Measurements from ENCODE around the gene PIGU.
"Not testable (repeated sequence)": the region's sequence is repeated elsewhere in the genome, so short reads cannot be mapped to it uniquely, and the experiment has no call there.

The PIGU gene

GRCh38 chr20:34676642-34677373 is at the start of gene PIGU:
Gene PIGU (minus strand): TSS chr20:34677092. CDS start chr20:34677085, 7 bp downstream.
- peak; percentile 68 for DNase-seq

- DNase-seq, result no peak
These were observed 47.3 kb upstream of the PIGU start for GRCh38 chr20:34724172-34724571.

- not testable (repeated sequence) for DNase-seq
These were observed 45.7 kb upstream of the PIGU start for GRCh38 chr20:34722560-34722959.

GRCh38 chr20:34720266-34720665 is 43.4 kb upstream of the PIGU start:
- no peak for DNase-seq

- DNase-seq, result not testable (repeated sequence)
These were observed 42.5 kb upstream of the PIGU start for GRCh38 chr20:34719242-34720017.

GRCh38 chr20:34717230-34718095 is 40.6 kb upstream of the PIGU start:
- no peak for DNase-seq

- no peak for DNase-seq
These were observed 40.0 kb upstream of the PIGU start for GRCh38 chr20:34716921-34717229.

GRCh38 chr20:34715384-34715783 is 38.5 kb upstream of the PIGU start:
- no peak for DNase-seq

- not testable (repeated sequence) for DNase-seq
These were observed 37.1 kb upstream of the PIGU start for GRCh38 chr20:34713944-34714515.

GRCh38 chr20:34713194-34713943 is 36.5 kb upstream of the PIGU start:
- DNase-seq, result no peak

GRCh38 chr20:34712525-34713192 is 35.8 kb upstream of the PIGU start:
- DNase-seq, result no peak

GRCh38 chr20:34711813-34712430 is 35.0 kb upstream of the PIGU start:
- DNase-seq, result no peak

- no peak for DNase-seq
These were observed 34.1 kb upstream of the PIGU start for GRCh38 chr20:34710861-34711574.

GRCh38 chr20:34710568-34710839 is 33.6 kb upstream of the PIGU start:
- DNase-seq, result no peak

GRCh38 chr20:34709831-34710567 is 33.1 kb upstream of the PIGU start:
- DNase-seq, result no peak

- DNase-seq, result peak; percentile 18
These were observed 32.3 kb upstream of the PIGU start for GRCh38 chr20:34709044-34709830.

GRCh38 chr20:34708621-34709043 is 31.7 kb upstream of the PIGU start:
- no peak for DNase-seq

- no peak for DNase-seq
These were observed 30.3 kb upstream of the PIGU start for GRCh38 chr20:34706912-34707784.

Measured in NCI-H2107 (cell line).